Heart left ventricle (tissue), 13 donors: ENCODE results near the gene IMPG2.

Source experiments
- CTCF ChIP-seq, 12 donors: fragments of 200-600 bp; sonication (generic) in 4 of 12; IDR thresholded peaks; one replicate each; pipeline versions ENCODE4 v1.5.0 to v1.8.0; 2018 to 2022; ENCODE audit warnings: antibody characterized with exemption in 12 of 12, mild to moderate bottlenecking in 5 of 12
- POLR2A ChIP-seq, 2 donors: fragments of 450-650 bp; IDR thresholded peaks; one replicate each; pipeline ENCODE4 v1.6.1; 2017; ENCODE audit warnings: antibody characterized with exemption in 2 of 2, mild to moderate bottlenecking in 2 of 2, moderate library complexity in 2 of 2
- donor health status: ischemic (EF 13 %, LVEDD 7.1; RV severe dilation, severe dysfunction).
- donor health status: DM: no; HTN: yes; CAD: no.
- donor health status: DM: no; HTN: no; CAD: no.
- donor health status: ischemic (EF 25% LVEDD 6.9; RV normal size, moderate dysfunction).
- donor health status: ischemic (EF 25% LVEDD 5.7; RV mildly dilated, moderate dysfunction).
- donor health status: ischemic (EF 35%, LVEDD 5.7; RV mildly dilated, moderate dysfunction).
- donor health status: nonischemic (EF 11% LVEDD 7.7; RV severe dilation, severe dysfunction).
- donor health status: DM: yes; HTN: yes; CAD: no.
- donor health status: PGD.
- donor health status: ischemic (EF 29% LVEDD 5.4; RV normal size, mild dysfunction).
- donor health status: nonischemic (EF 23%, LVEDD 6.1; RV moderate dilation, normal function).

GRCh38 chr3:101320475-101320874, at the start of gene IMPG2:
- TF ChIP-seq POLR2A (IDR thresholded peaks at IDR 0.05) (no peak), CTCF (IDR thresholded peaks at IDR 0.05) (no peak)
